GM12878 (cell line): ENCODE measurements around the gene CSNK2A1. TPM values are rescaled to one million over a fixed set of nuclear protein-coding genes. Genes with fewer than 3 reads are reported as not detected.

Experiments
- ATAC-seq: fragments of 200-7000 bp; cut with Tn5 transposase; 3 replicates; pipeline ENCODE4 v1.9.1; 2020; ENCODE audit warnings: mild to moderate bottlenecking, moderate library complexity
- BruUV-seq: library from RNA; stranded (reverse); fragments of 400-500 nt; replicated peaks from 2 replicates; lab custom pipeline; 2021; lab: Mats Ljungman, UMichigan
- CTCF ChIA-PET: fragments of 300-600 bp; sonication (Branson Sonifier 250); formaldehyde crosslinking; extraction: SDS; loops from one replicate; lab custom pipeline; 2021; ENCODE audit warnings: inconsistent platforms; lab: Yijun Ruan, JAX
- POLR2A ChIA-PET: fragments of 350-600 bp; formaldehyde crosslinking; extraction: SDS; loops from one replicate; lab custom pipeline; 2021; ENCODE audit warnings: inconsistent platforms; lab: Charles Lee
- RAD21 ChIA-PET: fragments of 300-600 bp; sonication (Branson Sonifier 250); formaldehyde crosslinking; loops from one replicate; lab custom pipeline; 2023; ENCODE audit warnings: antibody characterized with exemption; ENCODE audit not compliant: unreplicated experiment; lab: Charles Lee
- SMC1A ChIA-PET: fragments of 300-600 bp; sonication (Branson Sonifier 250); formaldehyde crosslinking; loops from one replicate; lab custom pipeline; 2023; ENCODE audit not compliant: unreplicated experiment, uncharacterized antibody; lab: Charles Lee
- DNase-seq: peaks from one replicate; pipeline ENCODE4 v3.0.0-alpha.2; 2011; ENCODE audit warnings: low read depth, low spot score
- FAIRE-seq: peaks from 3 replicates; lab custom pipeline; 2011; peaks lifted over from hg19 to GRCh38; lab: Jason Lieb, UNC
- H2AFZ ChIP-seq: 2 replicates; pipeline ENCODE4 v1.6.0; 2011; ENCODE audit warnings: low read depth, low read length, control low read depth; ENCODE audit not compliant: control insufficient read depth
- H3K27ac ChIP-seq: 2 replicates; pipeline ENCODE4 v1.5.1; 2011; ENCODE audit warnings: control low read depth; ENCODE audit not compliant: control insufficient read depth, insufficient read depth
- H3K27me3 ChIP-seq, 2 experiments: replicated peaks in 1 of 2; 2 replicates each; pipeline versions ENCODE4 v1.6.0 to v1.6.1; 2011; ENCODE audit warnings: low read length in 1 of 2; ENCODE audit not compliant: control insufficient read depth in 2 of 2, insufficient read depth in 2 of 2
- H3K36me3 ChIP-seq, 2 experiments: 2 replicates each; pipeline ENCODE4 v1.5.1; 2011; ENCODE audit warnings: low read length in 1 of 2; ENCODE audit not compliant: control insufficient read depth in 2 of 2, insufficient read depth in 2 of 2
- H3K4me1 ChIP-seq: 2 replicates; pipeline ENCODE4 v1.6.1; 2011; ENCODE audit warnings: mild to moderate bottlenecking, low read length, moderate library complexity, mixed read lengths; ENCODE audit not compliant: control insufficient read depth, insufficient read depth
- H3K4me2 ChIP-seq: 2 replicates; pipeline ENCODE4 v1.6.0; 2011; ENCODE audit warnings: control low read depth; ENCODE audit not compliant: control insufficient read depth, insufficient read depth
- H3K4me3 ChIP-seq: fragments of 200-600 bp; sonication (generic); 2 replicates; pipeline ENCODE4 v1.5.1; 2016
- H3K79me2 ChIP-seq: 2 replicates; pipeline ENCODE4 v1.6.0; 2011; ENCODE audit warnings: low read length; ENCODE audit not compliant: control insufficient read depth, insufficient read depth
- H3K9ac ChIP-seq: 2 replicates; pipeline ENCODE4 v1.8.0; 2011; ENCODE audit warnings: low read length, control low read depth, mixed read lengths; ENCODE audit not compliant: control insufficient read depth, insufficient read depth
- H3K9me3 ChIP-seq: replicated peaks from 3 replicates; pipeline ENCODE4 v1.5.1; 2011; ENCODE audit warnings: mild to moderate bottlenecking, low read length; ENCODE audit not compliant: control insufficient read depth, insufficient read depth
- H4K20me1 ChIP-seq: 2 replicates; pipeline ENCODE4 v1.6.0; 2011; ENCODE audit not compliant: control insufficient read depth, insufficient read depth
- ATF3 ChIP-seq: IDR thresholded peaks from 2 replicates; pipeline ENCODE4 v1.6.1; 2011; ENCODE audit warnings: low read depth, mild to moderate bottlenecking, low read length, moderate library complexity, borderline replicate concordance; ENCODE audit errors: extremely low read depth
- BCL11A ChIP-seq: IDR thresholded peaks from 2 replicates; pipeline ENCODE4 v1.6.1; 2011; ENCODE audit warnings: low read depth, low read length
- CBFB ChIP-seq: IDR thresholded peaks from 2 replicates; pipeline ENCODE4 v1.6.1; 2016; ENCODE audit warnings: antibody characterized with exemption, low read depth
- CHD2 ChIP-seq: IDR thresholded peaks from 2 replicates; pipeline ENCODE4 v1.6.1; 2011; ENCODE audit warnings: low read depth, low read length, improper control_type of control experiment, borderline replicate concordance
- HDAC6 ChIP-seq: fragments of 200-600 bp; sonication (generic); IDR thresholded peaks from one replicate; pipeline ENCODE4 v1.8.0; 2017; ENCODE audit warnings: antibody characterized with exemption; ENCODE audit not compliant: unreplicated experiment
- JUNB ChIP-seq: IDR thresholded peaks from 2 replicates; pipeline ENCODE4 v1.6.1; 2016; ENCODE audit warnings: antibody characterized with exemption, mild to moderate bottlenecking
- JUND ChIP-seq: IDR thresholded peaks from 2 replicates; pipeline ENCODE4 v1.6.1; 2012; ENCODE audit warnings: low read depth, mild to moderate bottlenecking, low read length, improper control_type of control experiment, moderate library complexity
- MEF2B ChIP-seq: fragments of 450-650 bp; IDR thresholded peaks from 2 replicates; pipeline ENCODE4 v1.6.1; 2018; ENCODE audit warnings: mild to moderate bottlenecking, moderate library complexity; ENCODE audit not compliant: partially characterized antibody, poor library complexity, severe bottlenecking
- MTA2 ChIP-seq: fragments of 450-650 bp; IDR thresholded peaks from 2 replicates; pipeline ENCODE4 v1.6.1; 2016; ENCODE audit warnings: low read depth, mild to moderate bottlenecking, moderate library complexity
- MTA3 ChIP-seq: IDR thresholded peaks from 2 replicates; pipeline ENCODE4 v1.6.1; 2012; ENCODE audit warnings: low read length, inconsistent platforms, borderline replicate concordance
- MYC ChIP-seq: IDR thresholded peaks from 2 replicates; pipeline ENCODE4 v1.6.1; 2011; ENCODE audit warnings: mild to moderate bottlenecking, low read length, moderate library complexity, inconsistent platforms; ENCODE audit not compliant: insufficient read depth, insufficient replicate concordance, insufficient read length, severe bottlenecking
- NFXL1 ChIP-seq: fragments of 450-650 bp; IDR thresholded peaks from 2 replicates; pipeline ENCODE4 v1.6.1; 2017; ENCODE audit warnings: antibody characterized with exemption, mild to moderate bottlenecking, borderline replicate concordance
- NFYB ChIP-seq: IDR thresholded peaks from 2 replicates; pipeline ENCODE4 v1.6.1; 2011; ENCODE audit warnings: low read depth, mild to moderate bottlenecking, low read length, improper control_type of control experiment, moderate library complexity; ENCODE audit not compliant: insufficient read depth
- NRF1 ChIP-seq: conservative IDR thresholded peaks from 2 replicates; pipeline ENCODE4 v1.6.1; 2011; ENCODE audit warnings: mild to moderate bottlenecking, low read depth, low read length, improper control_type of control experiment
- PAX8 ChIP-seq: fragments of 450-650 bp; IDR thresholded peaks from 2 replicates; pipeline ENCODE4 v1.6.1; 2017; ENCODE audit warnings: mild to moderate bottlenecking, moderate library complexity
- RAD21 ChIP-seq: IDR thresholded peaks from 2 replicates; pipeline ENCODE4 v1.6.1; 2011; ENCODE audit warnings: mild to moderate bottlenecking, low read depth, low read length, moderate library complexity; ENCODE audit not compliant: insufficient read depth
- RFX5 ChIP-seq: IDR thresholded peaks from 2 replicates; pipeline ENCODE4 v1.6.1; 2011; ENCODE audit warnings: low read depth, low read length, improper control_type of control experiment
- WGBS: methylation state at CpG from one replicate; pipeline ENCODE4 v1.1.6; 2016; ENCODE audit warnings: low lambda C conversion rate; ENCODE audit not compliant: insufficient replicate concordance, insufficient coverage; ENCODE audit errors: missing lambda C conversion rate; 5-methylcytosine and 5-hydroxymethylcytosine counted together
- in situ Hi-C: fragments of 300-500 bp; cut with MboI; formaldehyde crosslinking; loops from 9 replicates; pipeline ENCODE4 v1.14.3; 2018; ENCODE audit warnings: mixed read lengths
- intact Hi-C: fragments of 100-400 bp; cut with micrococcal nuclease; formaldehyde crosslinking; loops from one replicate; pipeline ENCODE4 v1.14.2; 2022; ENCODE audit not compliant: unreplicated experiment
- polyA plus RNA-seq, 11 experiments: library from polyadenylated mRNA; depleted of rRNA in 4 of 11; unstranded in 6 of 11; stranded (reverse) in 5 of 11; fragments of >200 nt; fragmentation: Nextera tagmentation in 4 of 11; fragmentation: Illumina TruSeq in 1 of 11; extraction: Ambion mirVana in 4 of 11; extraction: Trizol in 1 of 11; gene quantifications; 1 replicate in 1 of 11; 2 replicates in 10 of 11; pipeline versions ENCODE4 v1.2.1 to v1.2.3, GENCODE V29; 2011 to 2016; ENCODE audit warnings: inconsistent platforms in 2 of 11, missing spikeins in 2 of 11, low read depth in 1 of 11
- total RNA-seq, 4 experiments: library from RNA; depleted of rRNA in 3 of 4; stranded (reverse); fragments of >200 nt in 3 of 4; fragmentation: Illumina TruSeq in 1 of 4; extraction: Trizol in 1 of 4; gene quantifications; 2 replicates each; pipeline versions ENCODE4 v1.2.1 to v1.2.3, GENCODE V29; 2013 to 2021
- TF ChIP-seq, protein P1 (sequence below): fragments of 450-650 bp; IDR thresholded peaks from 2 replicates; pipeline ENCODE4 v1.6.1; 2017; ENCODE audit warnings: antibody characterized with exemption, mild to moderate bottlenecking, moderate library complexity
- TF ChIP-seq, protein P2 (sequence below): IDR thresholded peaks from 2 replicates; pipeline ENCODE4 v1.6.1; 2012; ENCODE audit warnings: mild to moderate bottlenecking, low read depth, low read length

CSNK2A1 gene
- total and polyA plus RNA-seq, 10 of the 15 experiments (the other 5 are each of a cell fraction or from before 2014, with no cell fraction given): 47.6 to 199 (median 95.0) TPM

GRCh38 chr20:428658-429200 is 114.9 kb downstream of the CSNK2A1 start:
- Histone ChIP-seq H3K9ac (no peak overlapping the region), H3K79me2 (no peaks in the 10 kb centered on the region), H2AFZ (no peak overlapping the region), H3K27ac (no peak overlapping the region), H3K36me3 (peaks cover 13 to 16% of the 10 kb centered on the region in 2 experiments), H3K9me3 (no peaks in the 10 kb centered on the region), H3K4me1 (peaks cover 9% of the 10 kb centered on the region), H3K4me2 (no peak overlapping the region), H3K4me3 (no peak overlapping the region), H4K20me1 (no peaks in the 10 kb centered on the region), H3K27me3 (no peaks in the 10 kb centered on the region)
- FAIRE-seq: no peak
- no TSS peak for BruUV-seq
- 95% methylated on average over 14 of the region's 14 CpGs for WGBS
- in situ Hi-C loops: no loop called here
- intact Hi-C loops: no loop called here
- ChIA-PET POLR2A (no interaction called here), SMC1A (no interaction called here), RAD21 (no interaction called here), CTCF (interaction anchor here (0.9 to 1.6 kb wide), 2 partner anchors 41 to 49 kb away, joined by 3 to 4 read pairs; partner anchors contain the start of gene TRIB3)
- DNase-seq: no peak
- ATAC-seq: no peak
- TF ChIP-seq JUNB (no peak), JUND (no peak), CBFB (no peak), MTA2 (no peak), RAD21 (no peak), NFYB (no peak), MTA3 (no peak), NRF1 (no peak), PAX8 (no peak), NFXL1 (no peak), CHD2 (no peak), HDAC6 (no peak), ATF3 (no peak), MEF2B (no peak), BCL11A (no peak), RFX5 (no peak), MYC (no peak)
- TF ChIP-seq, protein P1, sequence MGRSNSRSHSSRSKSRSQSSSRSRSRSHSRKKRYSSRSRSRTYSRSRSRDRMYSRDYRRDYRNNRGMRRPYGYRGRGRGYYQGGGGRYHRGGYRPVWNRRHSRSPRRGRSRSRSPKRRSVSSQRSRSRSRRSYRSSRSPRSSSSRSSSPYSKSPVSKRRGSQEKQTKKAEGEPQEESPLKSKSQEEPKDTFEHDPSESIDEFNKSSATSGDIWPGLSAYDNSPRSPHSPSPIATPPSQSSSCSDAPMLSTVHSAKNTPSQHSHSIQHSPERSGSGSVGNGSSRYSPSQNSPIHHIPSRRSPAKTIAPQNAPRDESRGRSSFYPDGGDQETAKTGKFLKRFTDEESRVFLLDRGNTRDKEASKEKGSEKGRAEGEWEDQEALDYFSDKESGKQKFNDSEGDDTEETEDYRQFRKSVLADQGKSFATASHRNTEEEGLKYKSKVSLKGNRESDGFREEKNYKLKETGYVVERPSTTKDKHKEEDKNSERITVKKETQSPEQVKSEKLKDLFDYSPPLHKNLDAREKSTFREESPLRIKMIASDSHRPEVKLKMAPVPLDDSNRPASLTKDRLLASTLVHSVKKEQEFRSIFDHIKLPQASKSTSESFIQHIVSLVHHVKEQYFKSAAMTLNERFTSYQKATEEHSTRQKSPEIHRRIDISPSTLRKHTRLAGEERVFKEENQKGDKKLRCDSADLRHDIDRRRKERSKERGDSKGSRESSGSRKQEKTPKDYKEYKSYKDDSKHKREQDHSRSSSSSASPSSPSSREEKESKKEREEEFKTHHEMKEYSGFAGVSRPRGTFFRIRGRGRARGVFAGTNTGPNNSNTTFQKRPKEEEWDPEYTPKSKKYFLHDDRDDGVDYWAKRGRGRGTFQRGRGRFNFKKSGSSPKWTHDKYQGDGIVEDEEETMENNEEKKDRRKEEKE: no peak
- TF ChIP-seq, protein P2, sequence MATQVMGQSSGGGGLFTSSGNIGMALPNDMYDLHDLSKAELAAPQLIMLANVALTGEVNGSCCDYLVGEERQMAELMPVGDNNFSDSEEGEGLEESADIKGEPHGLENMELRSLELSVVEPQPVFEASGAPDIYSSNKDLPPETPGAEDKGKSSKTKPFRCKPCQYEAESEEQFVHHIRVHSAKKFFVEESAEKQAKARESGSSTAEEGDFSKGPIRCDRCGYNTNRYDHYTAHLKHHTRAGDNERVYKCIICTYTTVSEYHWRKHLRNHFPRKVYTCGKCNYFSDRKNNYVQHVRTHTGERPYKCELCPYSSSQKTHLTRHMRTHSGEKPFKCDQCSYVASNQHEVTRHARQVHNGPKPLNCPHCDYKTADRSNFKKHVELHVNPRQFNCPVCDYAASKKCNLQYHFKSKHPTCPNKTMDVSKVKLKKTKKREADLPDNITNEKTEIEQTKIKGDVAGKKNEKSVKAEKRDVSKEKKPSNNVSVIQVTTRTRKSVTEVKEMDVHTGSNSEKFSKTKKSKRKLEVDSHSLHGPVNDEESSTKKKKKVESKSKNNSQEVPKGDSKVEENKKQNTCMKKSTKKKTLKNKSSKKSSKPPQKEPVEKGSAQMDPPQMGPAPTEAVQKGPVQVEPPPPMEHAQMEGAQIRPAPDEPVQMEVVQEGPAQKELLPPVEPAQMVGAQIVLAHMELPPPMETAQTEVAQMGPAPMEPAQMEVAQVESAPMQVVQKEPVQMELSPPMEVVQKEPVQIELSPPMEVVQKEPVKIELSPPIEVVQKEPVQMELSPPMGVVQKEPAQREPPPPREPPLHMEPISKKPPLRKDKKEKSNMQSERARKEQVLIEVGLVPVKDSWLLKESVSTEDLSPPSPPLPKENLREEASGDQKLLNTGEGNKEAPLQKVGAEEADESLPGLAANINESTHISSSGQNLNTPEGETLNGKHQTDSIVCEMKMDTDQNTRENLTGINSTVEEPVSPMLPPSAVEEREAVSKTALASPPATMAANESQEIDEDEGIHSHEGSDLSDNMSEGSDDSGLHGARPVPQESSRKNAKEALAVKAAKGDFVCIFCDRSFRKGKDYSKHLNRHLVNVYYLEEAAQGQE: no peak
